Esophagus muscularis mucosa (tissue), 4 donors: ENCODE results near the gene SYNPO2. TPM values are rescaled to one million over a fixed set of nuclear protein-coding genes. Genes with fewer than 3 reads are reported as not detected.
"Not testable (repeated sequence)": the region's sequence is repeated elsewhere in the genome, so short reads cannot be mapped to it uniquely, and the experiment has no call there.

Source experiments
- DNase-seq: peaks from one replicate; pipeline ENCODE4 v3.0.0-alpha.2; 2017; ENCODE audit errors: extremely low spot score
- H3K27ac ChIP-seq, 4 donors: fragments of 200-600 bp; sonication (generic); replicated peaks in 1 of 4; 1 replicate in 3 of 4; 2 replicates in 1 of 4; pipeline ENCODE4 v1.5.1; 2016 to 2019; ENCODE audit warnings: mild to moderate bottlenecking in 1 of 4
- H3K27me3 ChIP-seq, 4 donors: fragments of 200-600 bp; sonication (generic); one replicate each; pipeline versions ENCODE4 v1.5.1 to v1.6.0; 2016 to 2019
- H3K36me3 ChIP-seq, 4 donors: fragments of 200-600 bp; sonication (generic); one replicate each; pipeline ENCODE4 v1.5.1; 2016 to 2019
- H3K4me1 ChIP-seq, 4 donors: fragments of 200-600 bp; sonication (generic); one replicate each; pipeline ENCODE4 v1.5.1; 2016 to 2019
- H3K4me3 ChIP-seq, 4 donors: fragments of 200-600 bp; sonication (generic); 1 replicate in 2 of 4; 2 replicates in 2 of 4; pipeline ENCODE4 v1.5.1; 2016 to 2019; ENCODE audit warnings: mild to moderate bottlenecking in 4 of 4, moderate library complexity in 1 of 4
- H3K9me3 ChIP-seq, 4 donors: fragments of 200-600 bp; sonication (generic); 1 replicate in 3 of 4; 2 replicates in 1 of 4; pipeline ENCODE4 v1.5.1; 2016 to 2019
- CTCF ChIP-seq, 3 experiments: fragments of 200-600 bp in 2 of 3; fragments of 450-650 bp in 1 of 3; sonication (generic) in 2 of 3; IDR thresholded peaks; one replicate each; pipeline ENCODE4 v1.5.1; 2017 to 2019; ENCODE audit warnings: antibody characterized with exemption in 3 of 3, mild to moderate bottlenecking in 2 of 3, moderate library complexity in 1 of 3
- EP300 ChIP-seq: sonication (generic); formaldehyde crosslinking; IDR thresholded peaks from one replicate; pipeline ENCODE4 v1.6.1; 2017; ENCODE audit warnings: antibody characterized with exemption
- POLR2A ChIP-seq: fragments of 450-650 bp; IDR thresholded peaks from one replicate; pipeline ENCODE4 v1.6.1; 2017; ENCODE audit warnings: antibody characterized with exemption, moderate library complexity, mild to moderate bottlenecking, low read depth
- POLR2AphosphoS5 ChIP-seq, 2 donors: sonication (generic); formaldehyde crosslinking; IDR thresholded peaks; one replicate each; pipeline ENCODE4 v1.6.1; 2017; ENCODE audit warnings: antibody characterized with exemption in 2 of 2
- WGBS: methylation state at CpG from one replicate; pipeline ENCODE4 v1.1.5; 2018; 5-methylcytosine and 5-hydroxymethylcytosine counted together
- intact Hi-C: fragments of 100-400 bp; cut with DNase I; formaldehyde crosslinking; loops from one replicate; pipeline ENCODE4 v1.15.1; 2023
- total RNA-seq, 4 donors: library from RNA; depleted of rRNA; stranded (reverse); fragments of >200 nt; gene quantifications; one replicate each; pipeline versions ENCODE4 v1.1.0 to v1.2.1, GENCODE V29; 2016

SYNPO2 gene
- total RNA-seq, 4 donors from 2014 or later, result 2,073 to 2,783 (median 2,517) TPM

- no peak for TF ChIP-seq EP300
- no peak for TF ChIP-seq POLR2AphosphoS5 (IDR thresholded peaks at IDR 0.05)
- no peak for TF ChIP-seq CTCF (IDR thresholded peaks at IDR 0.05)
- no peak for TF ChIP-seq POLR2A
- intact Hi-C loops, result no loop called here
- peaks cover 0 to 12% (median 0%) of the 10 kb centered on the region in 4 donors for H3K36me3 ChIP-seq
- WGBS, result 96% methylated on average over 3 of the region's 3 CpGs
- no peak for DNase-seq
- H3K4me3 ChIP-seq, result no peak overlapping the region
- no peaks in the 10 kb centered on the region for H3K9me3 ChIP-seq
- no peak overlapping the region for H3K27ac ChIP-seq
- H3K27me3 ChIP-seq, result no peaks in the 10 kb centered on the region
- peaks cover 0 to 4% (median under 1%) of the 10 kb centered on the region in 4 donors for H3K4me1 ChIP-seq
Observed at GRCh38 chr4:119057417-119057816, 168.8 kb downstream of the SYNPO2 start.

GRCh38 chr4:119059221-119059620 is 170.6 kb downstream of the SYNPO2 start:
- no peak overlapping the region for H3K27ac ChIP-seq
- H3K4me1 ChIP-seq, result no peaks in the 10 kb centered on the region
- TF ChIP-seq POLR2AphosphoS5 (IDR thresholded peaks at IDR 0.05) (no peak), CTCF (IDR thresholded peaks at IDR 0.05) (no peak), EP300 (no peak), POLR2A (no peak)
- no peaks in the 10 kb centered on the region for H3K9me3 ChIP-seq
- peaks cover 0 to 12% (median 0%) of the 10 kb centered on the region in 4 donors for H3K36me3 ChIP-seq
- 57% methylated on average over 3 of the region's 3 CpGs for WGBS
- H3K4me3 ChIP-seq, result no peak overlapping the region
- intact Hi-C loops, result no loop called here
- no peaks in the 10 kb centered on the region for H3K27me3 ChIP-seq
- DNase-seq, result no peak

- not testable (repeated sequence) for H3K9me3 ChIP-seq
- WGBS, result no CpG with 5 or more reads among the region's 12 CpGs
Observed at GRCh38 chr4:119067125-119067524, 178.5 kb downstream of the SYNPO2 start.

GRCh38 chr4:119067670-119068360 is 179.2 kb downstream of the SYNPO2 start:
- H3K4me1 ChIP-seq, H3K9me3 ChIP-seq, DNase-seq, H3K36me3 ChIP-seq, H3K27me3 ChIP-seq, intact Hi-C loops, H3K4me3 ChIP-seq: not testable (repeated sequence)
- peak overlapping the region in 2 of 4 donors; percentile 5 to 46 for H3K27ac ChIP-seq
- WGBS, result 82% methylated on average over 15 of the region's 17 CpGs

More at GRCh38 chr4:119067125-119067524, 178.5 kb downstream of the SYNPO2 start:
- DNase-seq, H3K36me3 ChIP-seq, H3K4me1 ChIP-seq, intact Hi-C loops, H3K27me3 ChIP-seq, H3K27ac ChIP-seq, H3K4me3 ChIP-seq: not testable (repeated sequence)

- Histone ChIP-seq H3K4me1 (peaks cover 0 to 6% (median 0%) of the 10 kb centered on the region in 4 donors), H3K27me3 (no peaks in the 10 kb centered on the region), H3K36me3 (no peaks in the 10 kb centered on the region), H3K4me3 (no peak overlapping the region), H3K9me3 (peaks cover 0 to 8% (median 2%) of the 10 kb centered on the region in 4 donors), H3K27ac (peak overlapping the region in 1 of 4 donors; percentile 5)
- no peak for TF ChIP-seq POLR2A
- no peak for TF ChIP-seq EP300
- TF ChIP-seq POLR2AphosphoS5 (IDR thresholded peaks at IDR 0.05), result no peak
- no peak for TF ChIP-seq CTCF (IDR thresholded peaks at IDR 0.05)
- no peak for DNase-seq
- 57% methylated on average over 3 of the region's 3 CpGs for WGBS
- intact Hi-C loops, result no loop called here
Observed at GRCh38 chr4:119068529-119068962, 179.9 kb downstream of the SYNPO2 start.

- TF ChIP-seq POLR2A (no peak), EP300 (no peak), CTCF (IDR thresholded peaks at IDR 0.05) (no peak), POLR2AphosphoS5 (IDR thresholded peaks at IDR 0.05) (no peak)
- Histone ChIP-seq H3K36me3 (no peaks in the 10 kb centered on the region), H3K4me3 (no peak overlapping the region), H3K27me3 (no peaks in the 10 kb centered on the region), H3K9me3 (peaks cover 0 to 11% (median 2%) of the 10 kb centered on the region in 4 donors), H3K27ac (no peak overlapping the region), H3K4me1 (peaks cover 0 to 6% (median 0%) of the 10 kb centered on the region in 4 donors)
- intact Hi-C loops, result no loop called here
- DNase-seq, result no peak
- 56% methylated on average over 4 of the region's 4 CpGs for WGBS
Observed at GRCh38 chr4:119070301-119070700, 181.6 kb downstream of the SYNPO2 start.
